ENCODE data around the gene ELOVL2.

Gene ELOVL2

GRCh38 chr6:11069760-11070159 lies 25.7 kb upstream of the ELOVL2 start:
- ATAC-seq (replicated peaks): no peak
- Mint-ChIP-seq H3K4me3 (no peak overlapping the region), H3K27ac (no peak overlapping the region), H3K27me3 (peaks cover 0 to 11% of the 10 kb centered on the region in 2 donors), H3K36me3 (ENCODE audit: insufficient read depth) (peaks cover 2% of the 10 kb centered on the region), H3K4me1 (ENCODE audit: low read depth in 2 of 2) (no peaks in the 10 kb centered on the region), H3K9me3 (no peaks in the 10 kb centered on the region)
- no peak for DNase-seq

GRCh38 chr6:11067348-11067747 lies 23.2 kb upstream of the ELOVL2 start:
- no peak for DNase-seq
- ATAC-seq (replicated peaks): no peak
- Mint-ChIP-seq H3K4me3 (no peak overlapping the region), H3K36me3 (ENCODE audit: insufficient read depth) (peaks cover 2% of the 10 kb centered on the region), H3K4me1 (ENCODE audit: low read depth in 2 of 2) (no peaks in the 10 kb centered on the region), H3K9me3 (no peaks in the 10 kb centered on the region), H3K27ac (no peak overlapping the region), H3K27me3 (peaks cover 0 to 25% of the 10 kb centered on the region in 2 donors)

- Mint-ChIP-seq H3K4me3 (no peak overlapping the region), H3K27me3 (peaks cover 0 to 22% of the 10 kb centered on the region in 2 donors), H3K27ac (no peak overlapping the region), H3K9me3 (no peaks in the 10 kb centered on the region), H3K4me1 (ENCODE audit: low read depth in 2 of 2) (no peaks in the 10 kb centered on the region), H3K36me3 (ENCODE audit: insufficient read depth) (peaks cover 2% of the 10 kb centered on the region)
- no peak for DNase-seq
- ATAC-seq (replicated peaks): no peak
These were observed 22.6 kb upstream of the ELOVL2 start for GRCh38 chr6:11066505-11067347.

GRCh38 chr6:11065436-11066202 lies 21.5 kb upstream of the ELOVL2 start:
- no peak for ATAC-seq (replicated peaks)
- Mint-ChIP-seq H3K4me1 (ENCODE audit: low read depth in 2 of 2) (no peaks in the 10 kb centered on the region), H3K9me3 (no peaks in the 10 kb centered on the region), H3K27ac (no peak overlapping the region), H3K4me3 (no peak overlapping the region), H3K36me3 (ENCODE audit: insufficient read depth) (peaks cover 1% of the 10 kb centered on the region), H3K27me3 (peaks cover 10 to 26% of the 10 kb centered on the region in 2 donors)
- DNase-seq: no peak

- no peaks in the 10 kb centered on the region for H3K36me3 Mint-ChIP-seq (ENCODE audit: insufficient read depth)
- H3K27me3 Mint-ChIP-seq: peaks cover 17 to 30% of the 10 kb centered on the region in 2 donors
- no peaks in the 10 kb centered on the region for H3K4me1 Mint-ChIP-seq (ENCODE audit: low read depth in 2 of 2)
- H3K9me3 Mint-ChIP-seq: no peaks in the 10 kb centered on the region
- no peak overlapping the region for H3K4me3 Mint-ChIP-seq
- ATAC-seq (replicated peaks) (no peak), DNase-seq (no peak)
- no peak overlapping the region for H3K27ac Mint-ChIP-seq
These were observed 20.7 kb upstream of the ELOVL2 start for GRCh38 chr6:11064836-11065235.

GRCh38 chr6:11062715-11063114 lies 18.6 kb upstream of the ELOVL2 start:
- Mint-ChIP-seq H3K27me3 (peaks cover 17 to 31% of the 10 kb centered on the region in 2 donors), H3K27ac (no peak overlapping the region), H3K9me3 (no peaks in the 10 kb centered on the region), H3K4me3 (no peak overlapping the region), H3K4me1 (ENCODE audit: low read depth in 2 of 2) (no peaks in the 10 kb centered on the region), H3K36me3 (ENCODE audit: insufficient read depth) (no peaks in the 10 kb centered on the region)
- no peak for ATAC-seq (replicated peaks)
- no peak for DNase-seq

GRCh38 chr6:11062083-11062482 lies 18.0 kb upstream of the ELOVL2 start:
- ATAC-seq (replicated peaks) (no peak), DNase-seq (no peak)
- no peak overlapping the region for H3K27ac Mint-ChIP-seq
- no peaks in the 10 kb centered on the region for H3K4me1 Mint-ChIP-seq (ENCODE audit: low read depth in 2 of 2)
- no peak overlapping the region for H3K4me3 Mint-ChIP-seq
- H3K9me3 Mint-ChIP-seq: no peaks in the 10 kb centered on the region
- peaks cover 17 to 31% of the 10 kb centered on the region in 2 donors for H3K27me3 Mint-ChIP-seq
- no peaks in the 10 kb centered on the region for H3K36me3 Mint-ChIP-seq (ENCODE audit: insufficient read depth)

- peaks cover 21 to 39% of the 10 kb centered on the region in 2 donors for H3K27me3 Mint-ChIP-seq
- DNase-seq (no peak), ATAC-seq (replicated peaks) (no peak)
- no peaks in the 10 kb centered on the region for H3K4me1 Mint-ChIP-seq (ENCODE audit: low read depth in 2 of 2)
- H3K36me3 Mint-ChIP-seq (ENCODE audit: insufficient read depth): no peaks in the 10 kb centered on the region
- no peak overlapping the region for H3K27ac Mint-ChIP-seq
- no peaks in the 10 kb centered on the region for H3K9me3 Mint-ChIP-seq
- no peak overlapping the region for H3K4me3 Mint-ChIP-seq
These were observed 14.3 kb upstream of the ELOVL2 start for GRCh38 chr6:11058406-11058805.

- no peak overlapping the region for H3K4me3 Mint-ChIP-seq
- no peak for ATAC-seq (replicated peaks)
- H3K36me3 Mint-ChIP-seq (ENCODE audit: insufficient read depth): no peaks in the 10 kb centered on the region
- no peaks in the 10 kb centered on the region for H3K4me1 Mint-ChIP-seq (ENCODE audit: low read depth in 2 of 2)
- H3K27me3 Mint-ChIP-seq: peaks cover 29 to 38% of the 10 kb centered on the region in 2 donors
- H3K9me3 Mint-ChIP-seq: no peaks in the 10 kb centered on the region
- no peak for DNase-seq
- H3K27ac Mint-ChIP-seq: no peak overlapping the region
These were observed 12.8 kb upstream of the ELOVL2 start for GRCh38 chr6:11056871-11057270.

GRCh38 chr6:11055127-11055627 lies 11.1 kb upstream of the ELOVL2 start:
- no peaks in the 10 kb centered on the region for H3K9me3 Mint-ChIP-seq
- DNase-seq (no peak), ATAC-seq (replicated peaks) (no peak)
- no peak overlapping the region for H3K27ac Mint-ChIP-seq
- H3K4me1 Mint-ChIP-seq (ENCODE audit: low read depth in 2 of 2): no peaks in the 10 kb centered on the region
- no peaks in the 10 kb centered on the region for H3K36me3 Mint-ChIP-seq (ENCODE audit: insufficient read depth)
- H3K27me3 Mint-ChIP-seq: peaks cover 30 to 32% of the 10 kb centered on the region in 2 donors
- H3K4me3 Mint-ChIP-seq: no peak overlapping the region

- no peaks in the 10 kb centered on the region for H3K4me1 Mint-ChIP-seq (ENCODE audit: low read depth in 2 of 2)
- H3K36me3 Mint-ChIP-seq (ENCODE audit: insufficient read depth): no peaks in the 10 kb centered on the region
- H3K27ac Mint-ChIP-seq: no peak overlapping the region
- no peaks in the 10 kb centered on the region for H3K9me3 Mint-ChIP-seq
- no peak for ATAC-seq (replicated peaks)
- H3K4me3 Mint-ChIP-seq: no peak overlapping the region
- H3K27me3 Mint-ChIP-seq: peaks cover 31 to 34% of the 10 kb centered on the region in 2 donors
- DNase-seq: no peak
These were observed 10.6 kb upstream of the ELOVL2 start for GRCh38 chr6:11054722-11055121.

- Mint-ChIP-seq H3K9me3 (no peaks in the 10 kb centered on the region), H3K27me3 (peaks cover 39 to 48% of the 10 kb centered on the region in 2 donors), H3K4me3 (no peak overlapping the region), H3K4me1 (ENCODE audit: low read depth in 2 of 2) (no peaks in the 10 kb centered on the region), H3K36me3 (ENCODE audit: insufficient read depth) (no peaks in the 10 kb centered on the region), H3K27ac (no peak overlapping the region)
- ATAC-seq (replicated peaks): no peak
- no peak for DNase-seq
These were observed 9.2 kb upstream of the ELOVL2 start for GRCh38 chr6:11053307-11053706.

- no peaks in the 10 kb centered on the region for H3K9me3 Mint-ChIP-seq
- no peaks in the 10 kb centered on the region for H3K4me1 Mint-ChIP-seq (ENCODE audit: low read depth in 2 of 2)
- H3K36me3 Mint-ChIP-seq (ENCODE audit: insufficient read depth): no peaks in the 10 kb centered on the region
- no peak overlapping the region for H3K4me3 Mint-ChIP-seq
- H3K27ac Mint-ChIP-seq: no peak overlapping the region
- DNase-seq (no peak), ATAC-seq (replicated peaks) (no peak)
- H3K27me3 Mint-ChIP-seq: peaks cover 56 to 72% of the 10 kb centered on the region in 2 donors
These were observed 6.6 kb upstream of the ELOVL2 start for GRCh38 chr6:11050731-11051130.

Measured in effector memory CD8-positive, alpha-beta T cell (primary cell).